K562 (cell line): ENCODE measurements around the gene PYDC1. TPM values are rescaled to one million over a fixed set of nuclear protein-coding genes. Genes with fewer than 3 reads are reported as not detected.
A peak's percentile ranks its signal among the peaks of the same experiment; 100 is the strongest.

ENCODE experiments used
- ATAC-seq: fragments of 200-7000 bp; cut with Tn5 transposase; 3 replicates; pipeline ENCODE4 v1.9.1; 2020; ENCODE audit warnings: moderate library complexity
- BruUV-seq: library from RNA; stranded (reverse); fragments of 400-500 nt; replicated peaks from 2 replicates; lab custom pipeline; 2021; lab: Mats Ljungman, UMichigan
- CTCF ChIA-PET: fragments of 300-600 bp; formaldehyde crosslinking; extraction: SDS; loops from one replicate; lab custom pipeline; 2021; ENCODE audit warnings: low intra/inter-chr PET ratio; lab: Yijun Ruan, JAX
- POLR2A ChIA-PET: fragments of 300-600, 350-650 bp; sonication (Branson Sonifier 250); formaldehyde crosslinking; extraction: SDS; loops from one replicate; lab custom pipeline; 2021; ENCODE audit warnings: antibody characterized with exemption, inconsistent platforms; lab: Yijun Ruan, JAX
- DNase-seq, 4 experiments: peaks; one replicate each; pipeline versions ENCODE4 v3.0.0 to v3.0.0-alpha.2; 2011 to 2018; ENCODE audit warnings: low spot score in 3 of 4, mixed read lengths in 3 of 4; ENCODE audit errors: extremely low read depth in 1 of 4
- FAIRE-seq: peaks from 2 replicates; lab custom pipeline; 2011; peaks lifted over from hg19 to GRCh38; lab: Jason Lieb, UNC
- H2AFZ ChIP-seq: 2 replicates; pipeline ENCODE4 v1.6.0; 2011; ENCODE audit warnings: low read depth, low read length, control low read depth, inconsistent platforms
- H3K27ac ChIP-seq: fragments of 200-600 bp; 3 replicates; pipeline ENCODE4 v1.8.0; 2011; ENCODE audit warnings: low read depth, mild to moderate bottlenecking, control low read depth, inconsistent platforms, low read length, moderate library complexity, mixed read lengths; ENCODE audit errors: extremely low read depth
- H3K27me3 ChIP-seq, 2 experiments: fragments of 300-600 bp in 1 of 2; 2 replicates in 1 of 2; 3 replicates in 1 of 2; pipeline versions ENCODE4 v1.6.0 to v1.8.0; 2011; ENCODE audit warnings: inconsistent platforms in 2 of 2, low read length in 2 of 2, mild to moderate bottlenecking in 1 of 2, mixed read lengths in 1 of 2, moderate library complexity in 1 of 2; ENCODE audit not compliant: control insufficient read depth in 2 of 2, insufficient read depth in 2 of 2
- H3K36me3 ChIP-seq: fragments of 300-600 bp; 3 replicates; pipeline ENCODE4 v1.8.0; 2011; ENCODE audit warnings: mild to moderate bottlenecking, low read length, inconsistent platforms; ENCODE audit not compliant: control insufficient read depth, insufficient read depth
- H3K4me1 ChIP-seq, 2 experiments: fragments of 200-600 bp in 1 of 2; replicated peaks in 1 of 2; 2 replicates in 1 of 2; 3 replicates in 1 of 2; pipeline versions ENCODE4 v1.5.1 to v1.8.0; 2011; ENCODE audit warnings: inconsistent platforms in 2 of 2, low read length in 2 of 2, mild to moderate bottlenecking in 1 of 2, mixed read lengths in 1 of 2, moderate library complexity in 1 of 2; ENCODE audit not compliant: control insufficient read depth in 2 of 2, insufficient read depth in 2 of 2
- H3K4me2 ChIP-seq: 2 replicates; pipeline ENCODE4 v1.6.1; 2011; ENCODE audit warnings: low read length, control low read depth, inconsistent platforms, mixed read lengths; ENCODE audit not compliant: insufficient read depth
- H3K4me3 ChIP-seq: fragments of 200-600 bp; sonication (generic), shearing (Covaris generic); 2 replicates; pipeline ENCODE4 v1.5.1; 2016; ENCODE audit warnings: control low read depth, inconsistent platforms
- H3K79me2 ChIP-seq: fragments of 200-600 bp; 3 replicates; pipeline ENCODE4 v1.8.0; 2011; ENCODE audit warnings: low read length, inconsistent platforms; ENCODE audit not compliant: control insufficient read depth, insufficient read depth
- H3K9ac ChIP-seq, 2 experiments: 2 replicates each; pipeline versions ENCODE4 v1.6.0 to v1.6.1; 2011; ENCODE audit warnings: low read depth in 2 of 2, low read length in 2 of 2, control low read depth in 1 of 2, inconsistent platforms in 1 of 2, mild to moderate bottlenecking in 1 of 2, mixed read lengths in 1 of 2; ENCODE audit not compliant: insufficient read depth in 1 of 2
- H3K9me1 ChIP-seq: one replicate; pipeline ENCODE4 v1.6.0; 2011; ENCODE audit warnings: inconsistent platforms, mild to moderate bottlenecking, low read length, moderate library complexity; ENCODE audit not compliant: control insufficient read depth, insufficient read depth
- H3K9me3 ChIP-seq: replicated peaks from 2 replicates; pipeline ENCODE4 v1.5.1; 2011; ENCODE audit warnings: low read depth, low read length, inconsistent platforms; ENCODE audit not compliant: control insufficient read depth, insufficient read depth
- H4K20me1 ChIP-seq: replicated peaks from 2 replicates; pipeline ENCODE4 v1.6.1; 2011; ENCODE audit warnings: low read length, inconsistent platforms, mixed read lengths; ENCODE audit not compliant: control insufficient read depth, insufficient read depth
- ESRRB ChIP-seq: fragments of 250-450 bp; sonication (Bioruptor Pico); IDR thresholded peaks from 2 replicates; pipeline ENCODE4 v1.5.0; 2020; ENCODE audit warnings: mild to moderate bottlenecking, moderate library complexity, borderline replicate concordance
- ILF3 ChIP-seq: fragments of 450-650 bp; IDR thresholded peaks from 2 replicates; pipeline ENCODE4 v1.6.1; 2018; ENCODE audit warnings: antibody characterized with exemption, mild to moderate bottlenecking, moderate library complexity, borderline replicate concordance
- KAT7 ChIP-seq: sonication (generic); formaldehyde crosslinking; IDR thresholded peaks from 2 replicates; pipeline ENCODE4 v1.8.0; 2022; ENCODE audit warnings: missing genetic modification reagents, mild to moderate bottlenecking, borderline replicate concordance
- POLR2A ChIP-seq: fragments of 450-650 bp; conservative IDR thresholded peaks from 2 replicates; pipeline ENCODE4 v1.6.1; 2016
- POLR2AphosphoS2 ChIP-seq: IDR thresholded peaks from 2 replicates; pipeline ENCODE4 v1.6.1; 2012; ENCODE audit warnings: low read length, improper control_type of control experiment
- POLR2AphosphoS5 ChIP-seq: IDR thresholded peaks from 2 replicates; pipeline ENCODE4 v1.6.1; 2011; ENCODE audit warnings: mild to moderate bottlenecking, low read depth, low read length, moderate library complexity; ENCODE audit not compliant: control insufficient read depth, insufficient read depth
- POLR2B ChIP-seq: fragments of 450-650 bp; IDR thresholded peaks from 2 replicates; pipeline ENCODE4 v1.6.1; 2018; ENCODE audit warnings: low read depth; ENCODE audit not compliant: partially characterized antibody
- PRMT5 ChIP-seq: sonication (generic); formaldehyde crosslinking; IDR thresholded peaks from 2 replicates; pipeline ENCODE4 v1.5.0; 2020; ENCODE audit warnings: missing genetic modification reagents
- RBFOX2 ChIP-seq: fragments of 200-400 bp; formaldehyde crosslinking; IDR thresholded peaks from 2 replicates; pipeline ENCODE4 v1.6.1; 2017; ENCODE audit warnings: low read depth, mild to moderate bottlenecking, low read length, moderate library complexity
- SRSF1 ChIP-seq: fragments of 200-400 bp; formaldehyde crosslinking; IDR thresholded peaks from 2 replicates; pipeline ENCODE4 v1.6.1; 2017; ENCODE audit warnings: mild to moderate bottlenecking, low read depth, low read length, moderate library complexity
- SUPT5H ChIP-seq: fragments of 450-650 bp; IDR thresholded peaks from 2 replicates; pipeline ENCODE4 v1.6.1; 2016
- THRAP3 ChIP-seq: fragments of 450-650 bp; IDR thresholded peaks from 2 replicates; pipeline ENCODE4 v1.6.1; 2016; ENCODE audit warnings: mild to moderate bottlenecking, inconsistent platforms, borderline replicate concordance
- THRB ChIP-seq: fragments of 450-650 bp; formaldehyde crosslinking; conservative IDR thresholded peaks from 2 replicates; pipeline ENCODE4 v1.4.0; 2022; ENCODE audit warnings: mild to moderate bottlenecking, missing genetic modification characterization
- VEZF1 ChIP-seq: fragments of 200-800 bp; sonication (Bioruptor generic); IDR thresholded peaks from 2 replicates; pipeline ENCODE4 v1.6.1; 2017; ENCODE audit warnings: missing genetic modification characterization, missing compliant biosample characterization
- WGBS: fragments of 100-300 bp; shearing (Covaris generic); methylation state at CpG from one replicate; pipeline ENCODE4 v1.1.6; 2016; ENCODE audit warnings: low coverage, mixed read lengths; ENCODE audit not compliant: insufficient coverage; ENCODE audit errors: missing lambda C conversion rate; 5-methylcytosine and 5-hydroxymethylcytosine counted together
- in situ Hi-C: fragments of 300-500 bp; cut with MboI; formaldehyde crosslinking; loops from 4 replicates; pipeline ENCODE4 v1.15.0; 2018; ENCODE audit warnings: inconsistent platforms, mixed read lengths
- intact Hi-C: fragments of 100-400 bp; cut with micrococcal nuclease; formaldehyde crosslinking; loops from 2 replicates; pipeline ENCODE4 v1.14.2; 2022
- polyA plus RNA-seq, 8 experiments: library from polyadenylated mRNA; depleted of rRNA in 4 of 8; stranded (reverse) in 5 of 8; unstranded in 3 of 8; fragments of >200 nt; fragmentation: Nextera tagmentation in 2 of 8; fragmentation: Illumina TruSeq in 1 of 8; extraction: Ambion mirVana in 2 of 8; extraction: Trizol in 1 of 8; gene quantifications; 2 replicates each; pipeline versions ENCODE4 v1.2.1 to v1.2.3, GENCODE V29; 2011 to 2014; ENCODE audit warnings: inconsistent platforms in 1 of 8, missing spikeins in 1 of 8
- total RNA-seq, 7 experiments: library from RNA; depleted of rRNA in 6 of 7; stranded (reverse); fragments of >200 nt in 6 of 7; fragmentation: Illumina TruSeq in 2 of 7; extraction: Trizol in 2 of 7; gene quantifications; 2 replicates each; pipeline versions ENCODE4 v1.2.1 to v1.2.3, GENCODE V29; 2011 to 2021; ENCODE audit warnings: low replicate concordance in 1 of 7

The PYDC1 gene
- total and polyA plus RNA-seq, 9 of the 15 experiments (the other 6 are each of a cell fraction or from before 2014, with no cell fraction given) = not detected

- POLR2A ChIA-PET = interaction anchor here (0.6 to 8.2 kb wide), 4 partner anchors 12 to 517 kb away, joined by 3 to 63 read pairs (median 22); partner anchors contain the start of gene FUS
Measured at GRCh38 chr16:31194898-31195297, 22.0 kb downstream of the PYDC1 start.

More at GRCh38 chr16:31194898-31195297, 22.0 kb downstream of the PYDC1 start:
- no peak overlapping the region for H3K4me3 ChIP-seq
- in situ Hi-C loops = no loop called here
- WGBS = 83% methylated on average over 7 of the region's 7 CpGs
- TF ChIP-seq POLR2AphosphoS2 = peak; percentile 75; the same call in 1 of the 2 replicates
- no peak for TF ChIP-seq KAT7 (CRISPR knock-in tag)
- TF ChIP-seq SUPT5H = peak; percentile 66
- TF ChIP-seq THRAP3 = no peak
- no peak for TF ChIP-seq SRSF1
- TF ChIP-seq THRB (CRISPR knock-in tag) = peak; percentile 2; the same call in 1 of the 2 replicates
- no peak for TF ChIP-seq VEZF1
- no peak for TF ChIP-seq ILF3
- TF ChIP-seq RBFOX2 = peak; percentile 32; the same call in 1 of the 2 replicates
- 0 out of 2 replicates have a peak, but pooled peaks have one; percentile 13 for TF ChIP-seq POLR2AphosphoS5
- TF ChIP-seq POLR2B = peak; percentile 63
- peak; percentile 54 for TF ChIP-seq POLR2A
- TF ChIP-seq ESRRB = no peak
- TF ChIP-seq PRMT5 (CRISPR knock-in tag) = no peak
- H3K27me3 ChIP-seq = no peaks in the 10 kb centered on the region
- peaks cover 6% of the 10 kb centered on the region for H3K79me2 ChIP-seq
- DNase-seq = peak in 1 of 4 experiments; percentile 7
- no TSS peak for BruUV-seq
- H4K20me1 ChIP-seq = peaks cover 20% of the 10 kb centered on the region
- H3K4me2 ChIP-seq = no peak overlapping the region
- H3K4me1 ChIP-seq = peaks cover 7 to 10% of the 10 kb centered on the region in 2 experiments; a peak in 2 of 5 replicates
- H2AFZ ChIP-seq = no peak overlapping the region
- intact Hi-C loops = no loop called here
- no peaks in the 10 kb centered on the region for H3K9me3 ChIP-seq
- CTCF ChIA-PET = no interaction called here
- H3K36me3 ChIP-seq = peaks cover 72% of the 10 kb centered on the region
- H3K9ac ChIP-seq = no peak overlapping the region
- ATAC-seq = peak; percentile 2
- no peaks in the 10 kb centered on the region for H3K9me1 ChIP-seq
- H3K27ac ChIP-seq = no peak overlapping the region
- no peak for FAIRE-seq
